GM18873 (cell line): Measurements from ENCODE around the gene GHRL.
A peak's percentile ranks its signal among the peaks of the same experiment; 100 is the strongest.

Source experiments
- ATAC-seq: cut with Tn5 transposase; IDR thresholded peaks from one replicate; pipeline ENCODE4 v1.9.1; 2021; ENCODE audit warnings: mild to moderate bottlenecking, moderate library complexity, moderate number of reproducible peaks; ENCODE audit not compliant: unreplicated experiment, low FRiP score

GHRL gene

DNA sequence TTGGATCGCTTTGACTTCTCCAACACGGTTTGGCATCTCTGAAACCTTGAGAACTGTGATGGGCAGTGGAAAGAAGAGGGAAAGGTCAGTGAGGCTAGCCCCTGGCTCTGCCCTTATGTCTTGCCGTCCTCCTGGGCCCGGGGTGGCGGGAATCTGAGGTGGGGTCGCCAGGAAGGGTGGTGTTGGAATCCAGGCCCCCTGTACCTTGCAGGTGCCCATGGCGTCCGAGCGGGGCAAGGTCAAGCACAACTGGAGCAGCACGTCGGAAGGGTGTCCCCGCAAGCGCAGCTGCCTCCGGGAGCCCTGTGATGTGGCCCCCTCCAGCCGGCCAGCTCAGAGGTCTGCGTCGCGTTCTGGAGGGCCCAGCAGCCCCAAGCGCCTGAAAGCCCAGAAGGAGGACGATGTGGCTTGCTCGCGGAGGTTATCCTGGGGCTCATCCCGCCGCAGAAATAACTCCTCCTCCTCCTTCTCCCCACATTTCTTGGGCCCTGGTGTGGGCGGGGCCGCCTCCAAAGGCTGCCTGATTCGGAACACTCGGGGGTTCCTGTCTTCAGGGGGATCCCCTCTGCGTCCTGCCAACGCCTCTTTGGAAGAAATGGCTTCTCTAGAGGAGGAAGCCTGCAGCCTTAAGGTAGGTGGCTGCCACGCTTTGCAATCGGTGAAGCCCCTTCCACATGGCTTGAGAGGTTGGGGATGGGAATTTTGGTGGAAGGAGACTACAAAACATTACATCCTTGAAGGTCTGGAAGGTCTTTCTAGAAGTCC lies 43.6 kb downstream of the GHRL start:
- no peak for ATAC-seq

DNA sequence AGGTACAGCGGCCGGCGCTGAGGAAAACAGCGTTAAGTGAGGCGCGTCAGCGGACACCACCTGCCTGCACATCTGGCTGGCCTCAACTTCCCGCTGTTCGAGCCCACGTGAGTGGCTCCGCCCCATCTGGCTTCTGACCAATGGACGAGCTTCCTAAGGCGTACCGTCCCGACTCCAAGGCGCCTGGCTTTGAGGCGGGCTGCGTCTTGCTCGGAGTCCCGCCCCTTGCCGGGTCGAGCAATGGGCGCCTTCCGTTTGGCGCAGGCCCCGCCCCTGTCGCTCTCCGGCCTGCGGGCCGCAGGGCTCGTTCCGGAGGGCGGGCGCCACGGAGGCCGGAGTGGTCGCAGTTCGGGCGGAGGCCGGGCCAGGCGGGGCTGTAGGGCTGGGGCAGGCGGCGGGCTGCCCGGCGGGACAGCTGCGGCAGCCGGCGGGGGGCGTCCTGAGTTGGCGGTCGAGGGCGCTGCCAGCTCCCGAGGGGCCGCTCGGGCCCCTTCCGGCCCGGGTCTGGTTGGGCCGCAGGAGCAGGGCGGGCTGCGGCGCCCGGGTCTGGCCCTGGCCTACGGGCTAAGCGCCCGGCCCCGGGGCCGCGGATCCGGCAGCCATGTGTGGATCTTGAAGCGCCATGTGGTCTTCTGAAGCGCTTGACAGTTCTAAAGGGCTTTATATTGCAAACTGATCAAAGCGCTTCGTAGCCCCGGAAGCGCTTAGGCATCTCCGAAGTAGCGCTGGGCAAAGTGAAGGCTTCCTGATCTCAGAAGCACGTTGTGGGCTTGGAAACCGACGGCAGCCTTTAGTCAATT lies 44.4 kb downstream of the GHRL start, which contains the start of gene TATDN2:
Gene TATDN2, plus strand, starts transcription at position 276 of the 800 bp plus-strand sequence. CDS start 742 bp downstream, outside the sequence.
- peak; percentile 96 for ATAC-seq

DNA sequence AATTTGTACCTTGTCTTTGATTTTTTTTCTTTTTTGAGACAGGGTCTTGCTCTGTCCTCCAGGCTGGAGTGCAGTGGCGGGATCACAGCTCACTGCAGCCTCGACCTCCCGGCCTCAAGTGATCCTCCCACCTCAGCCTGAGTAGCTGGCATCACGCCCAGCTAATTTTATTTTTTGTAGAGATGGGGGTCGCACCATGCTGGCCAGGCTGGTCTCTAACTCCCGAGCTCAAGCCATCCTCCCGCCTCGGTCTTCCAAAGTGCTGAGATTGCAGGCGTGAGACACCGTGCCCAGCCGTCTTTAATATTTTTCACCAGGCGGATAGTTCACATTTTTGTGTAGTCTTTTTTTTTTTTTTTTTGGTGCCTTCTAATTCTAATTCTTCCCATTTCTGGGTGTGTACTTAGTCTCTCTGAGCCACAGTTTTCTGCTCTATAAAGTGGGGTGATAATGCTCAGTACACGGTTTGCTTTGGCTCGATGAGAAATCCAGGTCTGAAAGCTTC lies 45.0 kb downstream of the GHRL start:
- ATAC-seq, result no peak

DNA sequence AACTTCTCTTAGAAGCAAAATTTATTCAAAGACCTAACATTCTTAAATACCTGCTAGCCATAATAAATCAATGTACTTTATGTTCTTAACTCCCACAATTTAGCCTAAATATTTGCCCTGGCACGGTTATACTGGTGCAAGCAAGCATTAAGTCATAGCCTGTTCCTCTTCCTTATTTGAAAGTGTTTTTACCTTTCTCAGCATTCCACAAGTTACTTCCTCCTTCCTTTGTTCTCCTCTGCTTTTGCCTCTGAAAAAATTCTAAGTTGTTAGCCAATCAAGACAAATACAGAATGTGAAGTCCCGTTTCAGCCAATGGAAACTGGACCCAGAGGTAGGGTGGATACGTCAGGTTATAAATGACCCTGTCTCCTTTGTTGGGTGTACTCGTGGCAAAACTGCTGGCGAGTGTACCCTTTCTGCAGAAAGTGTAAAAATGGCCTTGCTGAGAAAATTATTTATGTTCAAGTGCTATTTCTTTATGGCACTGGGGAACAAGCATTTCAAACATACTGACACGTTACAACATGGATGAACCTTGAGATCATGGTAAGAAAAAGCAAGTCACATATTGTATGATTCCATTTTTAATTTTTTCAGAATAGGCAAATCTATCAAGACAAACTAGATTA lies 47.5 kb downstream of the GHRL start:
- no peak for ATAC-seq

DNA sequence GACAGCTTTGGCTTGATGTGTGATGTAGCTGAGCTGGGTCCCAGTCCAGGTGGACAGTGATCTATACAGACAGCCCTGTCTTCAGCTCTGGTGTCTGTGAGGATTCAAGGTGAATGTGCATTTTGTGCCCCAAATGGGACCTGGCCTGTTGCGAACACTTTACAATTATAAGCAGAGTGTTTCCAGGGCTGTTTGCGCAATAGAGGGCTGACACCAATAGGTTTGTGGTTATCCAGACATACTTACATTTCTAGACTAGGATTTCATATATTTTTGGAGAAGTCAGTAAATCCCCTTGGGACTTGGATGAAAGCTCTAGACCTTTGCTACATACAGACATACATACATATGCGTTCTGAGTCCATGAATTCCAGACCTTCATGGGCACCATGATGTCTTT lies 48.7 kb downstream of the GHRL start:
- no peak for ATAC-seq

DNA sequence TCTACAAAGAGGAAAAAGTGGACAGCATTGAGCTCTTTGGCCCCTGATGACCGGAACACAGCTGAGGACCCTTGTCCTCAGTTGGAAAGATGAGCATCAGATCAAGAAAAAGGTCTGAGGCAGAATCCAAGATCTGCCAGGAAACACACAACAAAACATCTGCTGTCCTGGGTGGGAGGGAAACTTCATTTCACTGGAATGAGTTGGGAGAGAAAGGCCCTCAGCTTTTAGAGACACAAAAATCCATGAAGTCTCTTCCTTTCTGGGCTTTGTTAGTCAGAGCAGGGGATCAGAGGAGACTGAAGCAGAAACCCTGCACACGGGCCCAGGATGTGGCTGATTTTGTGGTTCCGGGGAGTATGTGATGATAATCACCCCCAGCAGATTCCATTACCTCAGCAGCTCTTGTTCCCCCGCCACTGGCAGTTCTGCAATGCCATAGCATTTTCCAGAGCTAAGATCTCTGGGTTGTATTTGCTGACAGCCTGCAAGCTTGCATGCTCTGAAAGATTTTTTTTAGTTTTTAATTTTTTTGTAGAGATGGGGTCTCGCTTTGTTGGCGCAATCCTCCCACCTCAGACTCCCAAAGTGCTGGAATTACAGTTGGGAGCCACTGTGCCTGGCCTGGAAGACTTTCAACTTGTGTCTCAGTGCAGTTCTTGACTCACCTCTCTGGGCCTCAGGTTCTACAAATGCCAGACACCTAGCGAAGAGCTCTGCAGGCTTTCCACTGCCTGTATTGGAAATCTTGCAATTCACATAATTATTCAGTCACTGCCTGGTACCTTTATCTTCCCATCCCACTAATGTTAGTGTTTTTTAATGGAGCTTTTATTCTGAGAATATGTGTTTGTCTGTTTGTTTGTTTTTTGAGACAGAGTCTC lies 50.3 kb downstream of the GHRL start:
- no peak for ATAC-seq

DNA sequence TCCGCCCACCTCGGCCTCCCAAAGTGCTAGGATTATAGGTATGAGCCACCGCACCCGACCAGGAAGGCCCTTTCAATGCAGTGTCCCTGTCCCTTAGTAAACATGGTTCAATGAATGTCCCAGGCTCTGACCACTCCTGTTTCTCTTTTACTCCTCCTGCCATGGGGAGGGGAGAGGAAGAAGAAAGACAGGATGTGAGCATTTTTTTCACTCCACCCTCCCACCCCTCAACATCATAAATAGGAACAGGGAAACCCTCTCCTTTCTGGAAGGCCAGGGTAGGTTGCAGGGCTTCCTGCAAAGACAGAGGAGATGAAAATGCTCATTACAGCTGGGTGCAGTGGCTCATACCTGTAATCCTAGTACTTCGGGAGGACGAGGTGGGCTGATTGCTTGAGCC lies 51.9 kb downstream of the GHRL start:
- no peak for ATAC-seq

DNA sequence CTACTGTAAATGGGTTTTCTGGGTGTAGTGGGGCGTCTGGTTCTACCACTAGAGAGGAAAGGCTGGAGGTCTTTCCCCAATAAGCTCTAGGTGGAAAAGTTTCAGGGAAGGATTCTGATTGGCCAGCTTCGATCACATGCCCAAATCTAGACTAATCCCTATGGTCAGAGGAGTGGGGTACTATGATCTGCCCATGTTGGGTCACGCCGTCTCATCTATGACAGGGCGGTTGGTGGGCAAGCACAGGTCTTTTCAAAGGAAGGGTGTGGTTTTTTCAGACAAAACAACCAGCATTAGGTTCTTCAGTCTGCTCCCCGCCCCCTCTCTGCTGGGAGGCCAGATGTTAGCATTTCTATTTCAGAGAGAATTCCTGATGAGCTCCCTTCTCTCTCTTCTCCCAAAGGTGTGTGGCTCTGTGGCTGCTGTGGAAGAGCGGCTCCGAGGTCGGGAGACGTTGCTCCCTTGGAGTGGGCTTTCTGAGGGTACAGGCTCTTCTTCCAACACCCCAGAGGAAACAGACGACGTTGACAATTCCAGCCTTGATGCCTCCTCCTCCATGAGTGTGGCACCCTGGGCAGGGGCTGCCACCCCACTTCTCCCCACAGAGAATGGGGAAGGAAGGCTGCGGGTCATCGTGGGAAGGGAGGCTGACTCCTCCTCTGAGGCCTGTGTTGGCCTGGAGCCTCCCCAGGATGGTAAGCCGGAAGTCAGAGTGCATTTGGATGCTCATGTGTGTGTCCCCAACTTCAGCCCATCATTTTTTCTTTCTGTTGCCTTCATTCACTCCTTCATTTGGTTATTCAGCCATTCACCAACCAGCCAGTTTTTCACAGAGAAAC lies 54.2 kb downstream of the GHRL start:
- no peak for ATAC-seq
